Stimulated activated CD4-positive, alpha-beta T cell treated with anti-CD3 and anti-CD28 coated beads, TNF-alpha, amount 100 ng/mL, for 24 hours (primary cell): ENCODE measurements around the gene IGFBP3.

Experiments
- DNase-seq, 3 experiments: peaks; one replicate each; pipeline ENCODE4 v3.0.0-alpha.2; 2020; ENCODE audit warnings: low read depth in 3 of 3

IGFBP3 gene

GRCh38 chr7:45923290-45923689 lies 2.2 kb upstream of the IGFBP3 start:
- DNase-seq = peak in 2 of 3 experiments; percentile 23 to 55

- DNase-seq = no peak
Measured at GRCh38 chr7:45922810-45923209, 1.7 kb upstream of the IGFBP3 start.

- DNase-seq = no peak
Measured at GRCh38 chr7:45921699-45922519, 837 bp upstream of the IGFBP3 start.

- DNase-seq = no peak
Measured at GRCh38 chr7:45921381-45921698, 268 bp upstream of the IGFBP3 start.

GRCh38 chr7:45919993-45920459 lies 1.0 kb downstream of the IGFBP3 start:
- no peak for DNase-seq

- no peak for DNase-seq
Measured at GRCh38 chr7:45919231-45919784, 1.8 kb downstream of the IGFBP3 start.

- DNase-seq = no peak
Measured at GRCh38 chr7:45918556-45918955, 2.5 kb downstream of the IGFBP3 start.

GRCh38 chr7:45917658-45918057 lies 3.4 kb downstream of the IGFBP3 start:
- peak; percentile 45 to 71 (median 65) for DNase-seq

GRCh38 chr7:45917064-45917463 lies 4.0 kb downstream of the IGFBP3 start:
- no peak for DNase-seq

- DNase-seq = no peak
Measured at GRCh38 chr7:45915606-45916005, 5.5 kb downstream of the IGFBP3 start.

GRCh38 chr7:45914911-45915310 lies 6.2 kb downstream of the IGFBP3 start:
- no peak for DNase-seq

GRCh38 chr7:45912972-45913371 lies 8.1 kb downstream of the IGFBP3 start:
- no peak for DNase-seq

- no peak for DNase-seq
Measured at GRCh38 chr7:45911311-45911710, 9.8 kb downstream of the IGFBP3 start.

- no peak for DNase-seq
Measured at GRCh38 chr7:45910855-45911254, 10.2 kb downstream of the IGFBP3 start.

GRCh38 chr7:45909561-45909960 lies 11.5 kb downstream of the IGFBP3 start:
- no peak for DNase-seq

- no peak for DNase-seq
Measured at GRCh38 chr7:45902820-45903219, 18.3 kb downstream of the IGFBP3 start.

GRCh38 chr7:45901566-45901965 lies 19.5 kb downstream of the IGFBP3 start:
- no peak for DNase-seq

GRCh38 chr7:45898222-45898621 lies 22.9 kb downstream of the IGFBP3 start:
- no peak for DNase-seq

- DNase-seq = no peak
Measured at GRCh38 chr7:45897042-45897690, 23.9 kb downstream of the IGFBP3 start.

- DNase-seq = no peak
Measured at GRCh38 chr7:45894665-45895062, 26.4 kb downstream of the IGFBP3 start.

- DNase-seq = no peak
Measured at GRCh38 chr7:45893996-45894664, 26.9 kb downstream of the IGFBP3 start.

GRCh38 chr7:45893374-45893995 lies 27.6 kb downstream of the IGFBP3 start:
- DNase-seq = no peak
